Vagina (tissue), 2 donors: Measurements from ENCODE around the gene TRABD2B.

Source experiments
- POLR2AphosphoS5 ChIP-seq, 2 donors: sonication (generic); formaldehyde crosslinking; IDR thresholded peaks; one replicate each; pipeline ENCODE4 v1.9.0; 2017; ENCODE audit warnings: antibody characterized with exemption in 2 of 2, mild to moderate bottlenecking in 2 of 2, low read depth in 1 of 2; ENCODE audit not compliant: insufficient read depth in 1 of 2
- TF ChIP-seq, protein P1 (sequence below), 3 experiments: fragments of 450-650 bp in 2 of 3; fragments of 200-600 bp in 1 of 3; sonication (generic) in 1 of 3; IDR thresholded peaks; one replicate each; pipeline ENCODE4 v1.5.1; 2017 to 2019; ENCODE audit warnings: antibody characterized with exemption in 3 of 3, mild to moderate bottlenecking in 2 of 3, moderate library complexity in 2 of 3

DNA sequence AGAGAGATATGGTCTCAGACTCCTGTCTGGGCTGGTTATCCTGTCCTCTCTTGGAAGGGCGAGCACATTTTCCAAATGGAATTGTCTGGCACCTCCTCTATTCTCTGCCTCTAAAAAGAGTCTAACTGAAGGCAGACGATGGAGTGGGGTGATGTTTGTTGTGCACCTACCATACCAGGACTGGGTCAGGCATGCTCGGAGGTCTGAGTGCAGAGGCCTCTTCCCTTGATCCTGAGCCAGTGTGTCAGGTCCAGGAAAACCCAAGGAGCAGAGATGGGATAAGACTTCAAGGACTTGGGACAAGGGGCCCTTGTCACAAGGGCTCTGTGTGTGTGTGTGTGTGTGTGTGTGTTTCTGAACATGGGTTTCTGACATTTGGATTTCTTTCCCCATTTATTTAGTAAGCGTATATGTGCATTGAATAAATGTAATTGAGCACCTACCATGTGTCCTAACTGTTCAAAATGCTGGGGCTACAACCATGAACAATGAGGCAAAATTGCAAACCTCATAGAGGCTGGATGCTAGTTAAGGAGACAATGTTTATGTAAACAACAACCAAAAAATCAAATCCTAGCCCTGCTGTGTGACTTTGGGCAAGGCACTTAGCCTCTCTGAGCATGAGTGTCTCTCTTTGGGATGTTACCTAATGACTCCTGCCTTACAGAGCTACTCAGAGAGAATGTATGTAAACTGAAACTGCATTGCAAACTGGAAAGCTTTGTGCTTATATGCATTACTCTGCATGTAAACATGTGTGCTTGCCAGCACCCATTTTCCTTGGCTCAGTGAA is 283.0 kb downstream of the TRABD2B start:
- TF ChIP-seq, protein P1, sequence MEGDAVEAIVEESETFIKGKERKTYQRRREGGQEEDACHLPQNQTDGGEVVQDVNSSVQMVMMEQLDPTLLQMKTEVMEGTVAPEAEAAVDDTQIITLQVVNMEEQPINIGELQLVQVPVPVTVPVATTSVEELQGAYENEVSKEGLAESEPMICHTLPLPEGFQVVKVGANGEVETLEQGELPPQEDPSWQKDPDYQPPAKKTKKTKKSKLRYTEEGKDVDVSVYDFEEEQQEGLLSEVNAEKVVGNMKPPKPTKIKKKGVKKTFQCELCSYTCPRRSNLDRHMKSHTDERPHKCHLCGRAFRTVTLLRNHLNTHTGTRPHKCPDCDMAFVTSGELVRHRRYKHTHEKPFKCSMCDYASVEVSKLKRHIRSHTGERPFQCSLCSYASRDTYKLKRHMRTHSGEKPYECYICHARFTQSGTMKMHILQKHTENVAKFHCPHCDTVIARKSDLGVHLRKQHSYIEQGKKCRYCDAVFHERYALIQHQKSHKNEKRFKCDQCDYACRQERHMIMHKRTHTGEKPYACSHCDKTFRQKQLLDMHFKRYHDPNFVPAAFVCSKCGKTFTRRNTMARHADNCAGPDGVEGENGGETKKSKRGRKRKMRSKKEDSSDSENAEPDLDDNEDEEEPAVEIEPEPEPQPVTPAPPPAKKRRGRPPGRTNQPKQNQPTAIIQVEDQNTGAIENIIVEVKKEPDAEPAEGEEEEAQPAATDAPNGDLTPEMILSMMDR (IDR thresholded peaks at IDR 0.05) = no peak
- TF ChIP-seq POLR2AphosphoS5 (IDR thresholded peaks at IDR 0.05; ENCODE audit: insufficient read depth in 1 of 2, low read depth in 1 of 2) = no peak
